ENCODE measurements around the gene ATOX1.

Gene ATOX1

DNA sequence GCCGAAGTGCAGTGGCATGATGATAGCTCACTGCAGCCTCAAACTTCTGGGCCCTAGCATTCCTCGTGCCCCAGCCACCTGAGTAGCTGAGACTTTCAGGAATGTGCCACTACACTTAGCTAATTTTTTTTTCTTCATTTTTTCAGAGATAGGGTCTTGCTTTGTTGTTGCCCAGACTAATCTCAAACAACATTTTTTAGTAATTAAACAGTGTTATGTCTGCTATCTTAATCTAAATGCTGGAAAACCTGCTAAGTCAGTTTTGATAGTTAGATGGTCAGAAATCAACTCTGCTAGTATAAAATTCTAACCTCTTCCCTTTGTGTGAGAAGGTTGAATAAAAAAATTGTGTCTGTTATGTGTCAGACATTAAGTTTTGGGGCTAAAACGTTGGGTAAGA is 25.7 kb upstream of the ATOX1 start:
- no peak for TF ChIP-seq TAF1 (IDR thresholded peaks at IDR 0.05; ENCODE audit: borderline replicate concordance, insufficient read depth, low read length)
- TF ChIP-seq, protein P1, sequence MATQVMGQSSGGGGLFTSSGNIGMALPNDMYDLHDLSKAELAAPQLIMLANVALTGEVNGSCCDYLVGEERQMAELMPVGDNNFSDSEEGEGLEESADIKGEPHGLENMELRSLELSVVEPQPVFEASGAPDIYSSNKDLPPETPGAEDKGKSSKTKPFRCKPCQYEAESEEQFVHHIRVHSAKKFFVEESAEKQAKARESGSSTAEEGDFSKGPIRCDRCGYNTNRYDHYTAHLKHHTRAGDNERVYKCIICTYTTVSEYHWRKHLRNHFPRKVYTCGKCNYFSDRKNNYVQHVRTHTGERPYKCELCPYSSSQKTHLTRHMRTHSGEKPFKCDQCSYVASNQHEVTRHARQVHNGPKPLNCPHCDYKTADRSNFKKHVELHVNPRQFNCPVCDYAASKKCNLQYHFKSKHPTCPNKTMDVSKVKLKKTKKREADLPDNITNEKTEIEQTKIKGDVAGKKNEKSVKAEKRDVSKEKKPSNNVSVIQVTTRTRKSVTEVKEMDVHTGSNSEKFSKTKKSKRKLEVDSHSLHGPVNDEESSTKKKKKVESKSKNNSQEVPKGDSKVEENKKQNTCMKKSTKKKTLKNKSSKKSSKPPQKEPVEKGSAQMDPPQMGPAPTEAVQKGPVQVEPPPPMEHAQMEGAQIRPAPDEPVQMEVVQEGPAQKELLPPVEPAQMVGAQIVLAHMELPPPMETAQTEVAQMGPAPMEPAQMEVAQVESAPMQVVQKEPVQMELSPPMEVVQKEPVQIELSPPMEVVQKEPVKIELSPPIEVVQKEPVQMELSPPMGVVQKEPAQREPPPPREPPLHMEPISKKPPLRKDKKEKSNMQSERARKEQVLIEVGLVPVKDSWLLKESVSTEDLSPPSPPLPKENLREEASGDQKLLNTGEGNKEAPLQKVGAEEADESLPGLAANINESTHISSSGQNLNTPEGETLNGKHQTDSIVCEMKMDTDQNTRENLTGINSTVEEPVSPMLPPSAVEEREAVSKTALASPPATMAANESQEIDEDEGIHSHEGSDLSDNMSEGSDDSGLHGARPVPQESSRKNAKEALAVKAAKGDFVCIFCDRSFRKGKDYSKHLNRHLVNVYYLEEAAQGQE (IDR thresholded peaks at IDR 0.05; ENCODE audit: insufficient read depth in 1 of 2, low read depth in 2 of 2, low read length in 2 of 2) = no peak

DNA sequence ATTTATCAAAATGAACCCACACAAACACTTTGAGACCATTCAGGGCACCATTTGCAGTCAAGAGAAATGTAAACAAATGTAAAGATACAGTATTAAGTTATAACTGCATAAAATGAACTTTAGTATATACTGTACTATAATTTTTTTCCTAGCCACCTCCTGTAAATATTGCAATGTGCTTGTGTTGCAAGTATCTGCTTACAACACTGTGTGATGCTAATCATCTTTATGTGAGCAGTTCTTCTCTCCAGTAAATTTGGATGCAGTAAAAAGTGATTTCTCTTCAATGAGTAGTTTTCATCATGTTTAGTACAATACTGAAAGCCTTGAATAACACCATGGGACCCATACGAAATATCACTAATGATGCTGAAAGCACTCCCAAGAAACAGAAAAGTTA is 22.8 kb upstream of the ATOX1 start:
- no peak for TF ChIP-seq TAF1 (IDR thresholded peaks at IDR 0.05; ENCODE audit: borderline replicate concordance, insufficient read depth, low read length)
- no peak for TF ChIP-seq FOXP2 (optimal IDR thresholded peaks at IDR 0.05; ENCODE audit: borderline replicate concordance, extremely low read depth, extremely low read length, insufficient read depth)
- TF ChIP-seq SIN3A (IDR thresholded peaks at IDR 0.05; ENCODE audit: borderline replicate concordance, insufficient read depth, low read length) = no peak
- no peak for TF ChIP-seq POLR2AphosphoS5 (IDR thresholded peaks at IDR 0.05; ENCODE audit: low read depth, low read length)
- TF ChIP-seq, protein P1 (IDR thresholded peaks at IDR 0.05; ENCODE audit: insufficient read depth in 1 of 2, low read depth in 2 of 2, low read length in 2 of 2) = no peak

DNA sequence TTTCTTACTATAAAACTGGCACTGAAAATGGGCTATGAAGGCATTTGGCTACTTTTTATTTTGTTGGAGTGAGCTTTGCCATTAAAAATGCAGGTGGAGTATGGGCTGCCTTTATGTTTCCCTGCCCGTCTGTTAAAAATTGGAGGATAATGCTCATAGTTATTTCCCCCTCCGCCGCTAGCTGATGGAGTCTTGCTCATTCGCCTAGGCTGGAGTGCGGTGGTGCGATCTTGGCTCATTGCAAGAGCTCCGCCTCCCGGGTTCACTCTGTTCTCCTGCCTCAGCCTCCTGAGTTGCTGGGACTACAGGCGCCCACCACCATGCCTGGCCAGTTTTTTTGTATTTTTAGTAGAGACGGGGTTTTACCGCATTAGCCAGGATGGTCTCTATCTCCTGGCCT is 21.9 kb upstream of the ATOX1 start:
- TF ChIP-seq POLR2AphosphoS5 (IDR thresholded peaks at IDR 0.05; ENCODE audit: low read depth, low read length) (no peak), SIN3A (IDR thresholded peaks at IDR 0.05; ENCODE audit: borderline replicate concordance, insufficient read depth, low read length) (no peak), TAF1 (IDR thresholded peaks at IDR 0.05; ENCODE audit: borderline replicate concordance, insufficient read depth, low read length) (no peak), FOXP2 (optimal IDR thresholded peaks at IDR 0.05; ENCODE audit: borderline replicate concordance, extremely low read depth, extremely low read length, insufficient read depth) (no peak)
- TF ChIP-seq, protein P1 (IDR thresholded peaks at IDR 0.05; ENCODE audit: insufficient read depth in 1 of 2, low read depth in 2 of 2, low read length in 2 of 2) = no peak

DNA sequence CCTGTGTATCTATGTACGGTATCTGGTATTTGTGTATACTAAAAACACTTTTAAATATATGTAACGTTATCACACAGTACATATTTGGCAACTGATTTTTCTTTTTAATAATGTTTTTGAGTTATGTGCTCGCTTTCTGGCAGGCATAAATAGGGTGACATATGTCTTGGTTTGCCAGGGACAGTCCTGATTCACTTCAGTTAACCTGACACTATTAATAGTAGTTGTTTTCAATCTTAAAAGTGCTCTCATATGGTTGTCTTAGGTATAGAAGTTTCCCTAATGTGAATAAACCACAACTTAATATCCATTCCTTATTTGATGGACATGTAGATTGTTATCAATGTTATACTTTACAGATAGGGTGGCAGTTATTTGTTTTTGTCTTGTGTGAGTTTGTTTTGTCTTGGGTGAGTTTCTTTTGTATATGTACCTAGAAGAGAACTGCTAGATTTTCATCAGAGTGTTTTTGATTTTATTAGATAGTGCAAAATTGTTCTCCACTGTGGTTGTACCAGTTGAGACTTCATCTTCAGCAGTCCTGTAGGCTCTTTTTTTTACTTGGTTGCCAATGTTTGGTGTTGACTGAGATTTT is 21.2 kb upstream of the ATOX1 start:
- TF ChIP-seq SIN3A (IDR thresholded peaks at IDR 0.05; ENCODE audit: borderline replicate concordance, insufficient read depth, low read length) (no peak), POLR2AphosphoS5 (IDR thresholded peaks at IDR 0.05; ENCODE audit: low read depth, low read length) (no peak), TAF1 (IDR thresholded peaks at IDR 0.05; ENCODE audit: borderline replicate concordance, insufficient read depth, low read length) (no peak), FOXP2 (optimal IDR thresholded peaks at IDR 0.05; ENCODE audit: borderline replicate concordance, extremely low read depth, extremely low read length, insufficient read depth) (no peak)
- TF ChIP-seq, protein P1 (IDR thresholded peaks at IDR 0.05; ENCODE audit: insufficient read depth in 1 of 2, low read depth in 2 of 2, low read length in 2 of 2) = no peak

DNA sequence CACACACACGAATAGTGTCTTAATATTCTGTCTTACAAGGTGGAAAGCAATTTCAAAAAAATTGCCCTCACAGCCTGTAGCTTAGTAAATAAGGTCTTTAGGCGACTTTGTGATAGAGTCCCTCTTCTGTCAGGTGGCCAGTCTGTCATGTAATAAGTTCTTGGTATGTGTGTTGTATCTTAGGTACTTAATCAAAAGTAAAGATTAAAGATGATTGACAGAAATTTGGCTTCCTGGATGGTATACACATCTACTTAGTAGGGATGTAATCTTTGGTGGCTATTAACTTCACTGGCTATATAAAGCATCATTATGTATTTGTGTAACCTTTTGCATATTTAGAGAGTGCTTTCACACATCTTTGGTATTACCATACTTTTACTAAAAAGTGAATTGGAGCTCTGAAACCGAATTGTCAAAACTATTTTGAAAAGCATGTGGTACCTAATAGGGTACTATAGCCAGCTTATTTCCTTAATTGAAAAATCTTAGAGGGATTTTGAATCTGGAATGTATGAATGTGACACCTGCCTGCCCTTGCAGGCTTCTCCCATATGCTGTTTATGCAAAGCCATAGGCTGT is 16.7 kb upstream of the ATOX1 start:
- no peak for TF ChIP-seq TAF1 (IDR thresholded peaks at IDR 0.05; ENCODE audit: borderline replicate concordance, insufficient read depth, low read length)
- no peak for TF ChIP-seq SIN3A (IDR thresholded peaks at IDR 0.05; ENCODE audit: borderline replicate concordance, insufficient read depth, low read length)
- no peak for TF ChIP-seq FOXP2 (optimal IDR thresholded peaks at IDR 0.05; ENCODE audit: borderline replicate concordance, extremely low read depth, extremely low read length, insufficient read depth)
- no peak for TF ChIP-seq POLR2AphosphoS5 (IDR thresholded peaks at IDR 0.05; ENCODE audit: low read depth, low read length)
- TF ChIP-seq, protein P1 (IDR thresholded peaks at IDR 0.05; ENCODE audit: insufficient read depth in 1 of 2, low read depth in 2 of 2, low read length in 2 of 2) = no peak

Data from PFSK-1 (cell line).